Heart right ventricle (tissue), 16 donors: ENCODE results near the gene AOX1. TPM values are rescaled to one million over a fixed set of nuclear protein-coding genes. Genes with fewer than 3 reads are reported as not detected.

ENCODE experiments used
- ATAC-seq, 8 donors: fragments of 200-7000 bp; cut with Tn5 transposase; one replicate each; pipeline ENCODE4 v1.9.1; 2020; ENCODE audit warnings: mild to moderate bottlenecking in 8 of 8, moderate library complexity in 8 of 8, moderate number of reproducible peaks in 1 of 8
- DNase-seq, 2 donors: peaks; one replicate each; pipeline ENCODE4 v3.0.0-alpha.2; 2020
- H3K27ac ChIP-seq, 10 donors: fragments of 200-600 bp; sonication (generic) in 2 of 10; one replicate each; pipeline versions ENCODE4 v1.5.0 to v1.8.0; 2020 to 2022; ENCODE audit warnings: mild to moderate bottlenecking in 3 of 10
- H3K27me3 ChIP-seq, 7 donors: fragments of 200-600 bp; one replicate each; pipeline ENCODE4 v1.8.0; 2021 to 2022; ENCODE audit warnings: mild to moderate bottlenecking in 2 of 7
- H3K36me3 ChIP-seq, 9 donors: fragments of 200-600 bp; sonication (generic) in 1 of 9; one replicate each; pipeline versions ENCODE4 v1.5.0 to v1.8.0; 2020 to 2022; ENCODE audit warnings: mild to moderate bottlenecking in 2 of 9
- H3K4me1 ChIP-seq, 9 donors: fragments of 200-600 bp; sonication (generic) in 1 of 9; one replicate each; pipeline versions ENCODE4 v1.5.0 to v1.8.0; 2020 to 2022; ENCODE audit warnings: mild to moderate bottlenecking in 4 of 9
- H3K4me3 ChIP-seq, 10 donors: fragments of 200-600 bp; sonication (generic) in 2 of 10; one replicate each; pipeline versions ENCODE4 v1.5.0 to v1.8.0; 2020 to 2022; ENCODE audit warnings: mild to moderate bottlenecking in 7 of 10, moderate library complexity in 2 of 10
- H3K9me3 ChIP-seq, 11 donors: fragments of 200-600 bp in 10 of 11; sonication (generic) in 2 of 11; one replicate each; pipeline versions ENCODE4 v1.5.0 to v1.8.0; 2013 to 2022; ENCODE audit warnings: mild to moderate bottlenecking in 2 of 11, control low read depth in 1 of 11, moderate library complexity in 1 of 11
- WGBS, 2 donors: extraction: QIAGEN DNeasy Blood & Tissue Kit; methylation state at CpG; one replicate each; pipeline ENCODE4 v1.1.7; 2013; ENCODE audit warnings: inconsistent platforms in 1 of 2; 5-methylcytosine and 5-hydroxymethylcytosine counted together
- intact Hi-C, 10 donors: fragments of 100-400 bp; cut with DNase I; formaldehyde crosslinking; loops; one replicate each; pipeline versions ENCODE4 v1.11.1 to v1.14.2; 2022
- polyA plus RNA-seq, 2 donors: library from polyadenylated mRNA; stranded (reverse); fragments of 200-250 nt; gene quantifications; one replicate each; pipeline ENCODE4 v1.2.3, GENCODE V29; 2013
- total RNA-seq, 10 donors: library from RNA; stranded (reverse); fragmentation: NEBNext Ultra II Directional in 3 of 10; extraction: Animal tissue kit (Norgen Biotek cat#: 25700) in 3 of 10; gene quantifications; one replicate each; pipeline versions ENCODE4 v1.2.1 to v1.2.4, GENCODE V29; 2021 to 2023
- TF ChIP-seq, protein P1 (sequence below), 9 donors: fragments of 200-600 bp; sonication (generic) in 2 of 9; IDR thresholded peaks; one replicate each; pipeline versions ENCODE4 v1.5.0 to v1.8.0; 2021 to 2022; ENCODE audit warnings: antibody characterized with exemption in 9 of 9, mild to moderate bottlenecking in 5 of 9, moderate library complexity in 1 of 9
- donor health status: Arrhythmogenic right ventricular cardiomyopathy.
- donor health status: ischemic (EF 13 %, LVEDD 7.1; RV severe dilation, severe dysfunction).
- donor health status: healthy with polysubstance abuse.
- donor health status: DM: no; HTN: yes; CAD: no.
- donor health status: DM: no; HTN: no; CAD: no.
- donor health status: ischemic (EF 25% LVEDD 6.9; RV normal size, moderate dysfunction).
- donor health status: ischemic (EF 25% LVEDD 5.7; RV mildly dilated, moderate dysfunction).
- donor health status: healthy.
- donor health status: DM: yes; HTN: yes; CAD: no.
- donor health status: Ischemic cardiomyopathy.
- donor health status: ischemic (EF 35%, LVEDD 5.7; RV mildly dilated, moderate dysfunction).
- donor health status: nonischemic (EF 11% LVEDD 7.7; RV severe dilation, severe dysfunction).
- donor health status: DM: yes; HTN: yes; CAD: no.
- donor health status: PGD.
- donor health status: ischemic (EF 29% LVEDD 5.4; RV normal size, mild dysfunction).
- donor health status: nonischemic (EF 23%, LVEDD 6.1; RV moderate dilation, normal function).

Gene AOX1
- total and polyA plus RNA-seq, 12 donors, result 0.72 to 22.3 (median 2.6) TPM

GRCh38 chr2:200677171-200677570 lies 91.4 kb downstream of the AOX1 start:
- TF ChIP-seq, protein P1, sequence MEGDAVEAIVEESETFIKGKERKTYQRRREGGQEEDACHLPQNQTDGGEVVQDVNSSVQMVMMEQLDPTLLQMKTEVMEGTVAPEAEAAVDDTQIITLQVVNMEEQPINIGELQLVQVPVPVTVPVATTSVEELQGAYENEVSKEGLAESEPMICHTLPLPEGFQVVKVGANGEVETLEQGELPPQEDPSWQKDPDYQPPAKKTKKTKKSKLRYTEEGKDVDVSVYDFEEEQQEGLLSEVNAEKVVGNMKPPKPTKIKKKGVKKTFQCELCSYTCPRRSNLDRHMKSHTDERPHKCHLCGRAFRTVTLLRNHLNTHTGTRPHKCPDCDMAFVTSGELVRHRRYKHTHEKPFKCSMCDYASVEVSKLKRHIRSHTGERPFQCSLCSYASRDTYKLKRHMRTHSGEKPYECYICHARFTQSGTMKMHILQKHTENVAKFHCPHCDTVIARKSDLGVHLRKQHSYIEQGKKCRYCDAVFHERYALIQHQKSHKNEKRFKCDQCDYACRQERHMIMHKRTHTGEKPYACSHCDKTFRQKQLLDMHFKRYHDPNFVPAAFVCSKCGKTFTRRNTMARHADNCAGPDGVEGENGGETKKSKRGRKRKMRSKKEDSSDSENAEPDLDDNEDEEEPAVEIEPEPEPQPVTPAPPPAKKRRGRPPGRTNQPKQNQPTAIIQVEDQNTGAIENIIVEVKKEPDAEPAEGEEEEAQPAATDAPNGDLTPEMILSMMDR (IDR thresholded peaks at IDR 0.05), result no peak

GRCh38 chr2:200677721-200678532 lies 92.1 kb downstream of the AOX1 start:
- ATAC-seq (peak in 6 of 8 donors; percentile 28 to 80 (median 60)), DNase-seq (no peak)
- Histone ChIP-seq H3K27ac (peak overlapping the region in 6 of 10 donors; percentile 11 to 56 (median 27)), H3K9me3 (no peaks in the 10 kb centered on the region), H3K36me3 (no peaks in the 10 kb centered on the region), H3K27me3 (no peaks in the 10 kb centered on the region), H3K4me1 (peaks cover 0 to 19% (median 5%) of the 10 kb centered on the region in 9 donors), H3K4me3 (no peak overlapping the region)
- 25 to 52% methylated on average over 11 of the region's 11 CpGs for WGBS, 2 donors
- intact Hi-C loops, result no loop called here
- TF ChIP-seq, protein P1 (IDR thresholded peaks at IDR 0.05), result no peak

More at GRCh38 chr2:200677171-200677570, 91.4 kb downstream of the AOX1 start:
- Histone ChIP-seq H3K27ac (peak overlapping the region in 3 of 10 donors; percentile 11 to 56 (median 53)), H3K36me3 (no peaks in the 10 kb centered on the region), H3K27me3 (no peaks in the 10 kb centered on the region), H3K4me3 (no peak overlapping the region), H3K9me3 (no peaks in the 10 kb centered on the region), H3K4me1 (peaks cover 0 to 19% (median 5%) of the 10 kb centered on the region in 9 donors)
- 83 to 84% methylated on average over 2 of the region's 2 CpGs for WGBS, 2 donors
- no peak for ATAC-seq
- intact Hi-C loops, result no loop called here
- DNase-seq, result no peak

DNA sequence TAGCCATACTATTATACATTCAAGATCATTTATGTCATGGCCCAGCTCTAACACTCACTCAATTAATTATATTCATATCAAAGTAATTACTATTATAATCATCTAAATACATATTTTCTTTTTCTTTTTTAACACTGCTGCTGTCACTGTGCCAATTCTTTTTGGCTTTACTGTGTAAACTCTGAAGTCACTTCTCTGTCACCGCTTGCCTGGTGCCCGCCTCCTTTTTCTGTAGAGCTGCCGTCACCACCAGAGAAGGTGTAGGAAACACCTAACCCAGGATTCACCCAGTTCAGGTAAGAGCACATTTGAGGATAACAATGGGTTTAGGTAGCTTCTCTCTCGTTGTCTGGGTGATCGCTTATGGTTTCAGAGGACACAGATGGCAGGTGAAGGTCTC lies 93.3 kb downstream of the AOX1 start:
- Histone ChIP-seq H3K36me3 (no peaks in the 10 kb centered on the region), H3K27me3 (no peaks in the 10 kb centered on the region), H3K4me1 (peaks cover 0 to 19% (median 5%) of the 10 kb centered on the region in 9 donors), H3K9me3 (no peaks in the 10 kb centered on the region), H3K27ac (peak overlapping the region in 2 of 10 donors; percentile 4 to 13), H3K4me3 (no peak overlapping the region)
- intact Hi-C loops, result no loop called here
- ATAC-seq, result no peak
- TF ChIP-seq, protein P1 (IDR thresholded peaks at IDR 0.05), result no peak
- WGBS, 2 donors, result 73 to 83% methylated on average over 5 of the region's 5 CpGs
- DNase-seq, result no peak

GRCh38 chr2:200679535-200679934 lies 93.7 kb downstream of the AOX1 start:
- H3K4me1 ChIP-seq, result peaks cover 0 to 19% (median 5%) of the 10 kb centered on the region in 9 donors
- no peaks in the 10 kb centered on the region for H3K27me3 ChIP-seq
- TF ChIP-seq, protein P1 (IDR thresholded peaks at IDR 0.05), result no peak
- intact Hi-C loops, result no loop called here
- H3K27ac ChIP-seq, result peak overlapping the region in 2 of 10 donors; percentile 4 to 13
- ATAC-seq, result no peak
- no peak for DNase-seq
- H3K9me3 ChIP-seq, result no peaks in the 10 kb centered on the region
- no peak overlapping the region for H3K4me3 ChIP-seq
- 91 to 92% methylated on average over 5 of the region's 5 CpGs for WGBS, 2 donors
- H3K36me3 ChIP-seq, result no peaks in the 10 kb centered on the region
